GM18909 (cell line): ENCODE data around the gene TSPOAP1.

Source experiments
- ATAC-seq: cut with Tn5 transposase; IDR thresholded peaks from one replicate; pipeline ENCODE4 v1.9.1; 2021; ENCODE audit warnings: mild to moderate bottlenecking; ENCODE audit not compliant: unreplicated experiment, poor library complexity

TSPOAP1 gene

DNA sequence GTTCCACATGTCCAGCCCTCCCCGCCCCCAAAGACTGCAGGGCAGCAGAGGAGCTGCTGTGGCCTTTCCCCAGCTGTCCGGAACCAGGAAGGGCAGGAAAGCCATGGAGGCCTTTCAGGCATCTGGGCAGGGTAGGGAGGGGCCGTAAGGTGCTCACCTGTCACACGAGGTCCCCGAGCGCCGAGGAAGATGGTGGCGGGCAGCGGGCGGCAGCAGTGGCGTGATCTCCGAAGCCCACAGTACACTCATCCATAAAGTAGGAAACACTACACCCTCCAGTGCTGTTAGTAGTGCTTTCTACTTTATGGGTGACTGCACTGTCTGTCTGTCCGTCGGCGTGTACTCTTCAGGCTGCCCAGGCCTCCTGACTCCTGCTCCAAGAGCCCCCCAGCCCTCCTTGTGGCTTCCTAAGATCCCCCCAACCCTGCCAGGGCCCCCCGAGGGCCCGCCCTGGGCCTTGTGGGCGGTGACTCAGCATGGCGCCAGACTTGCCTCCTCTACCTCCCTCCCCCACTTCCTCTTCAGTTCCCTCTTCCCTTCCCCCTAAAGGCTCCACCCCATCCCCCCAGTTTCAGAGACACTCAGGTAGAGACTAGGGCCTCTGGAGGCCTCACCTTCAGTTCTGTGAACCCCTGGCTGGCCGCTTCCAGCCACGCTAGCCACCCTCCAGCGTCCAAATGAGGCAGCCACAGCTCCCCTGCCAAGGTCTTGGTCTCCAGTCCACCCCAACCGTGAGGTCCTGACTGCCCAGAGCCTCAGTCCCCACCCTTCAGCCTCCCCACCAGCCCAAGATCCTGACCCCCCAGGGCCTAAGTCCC lies 2.6 kb upstream of the TSPOAP1 start:
- ATAC-seq = no peak

DNA sequence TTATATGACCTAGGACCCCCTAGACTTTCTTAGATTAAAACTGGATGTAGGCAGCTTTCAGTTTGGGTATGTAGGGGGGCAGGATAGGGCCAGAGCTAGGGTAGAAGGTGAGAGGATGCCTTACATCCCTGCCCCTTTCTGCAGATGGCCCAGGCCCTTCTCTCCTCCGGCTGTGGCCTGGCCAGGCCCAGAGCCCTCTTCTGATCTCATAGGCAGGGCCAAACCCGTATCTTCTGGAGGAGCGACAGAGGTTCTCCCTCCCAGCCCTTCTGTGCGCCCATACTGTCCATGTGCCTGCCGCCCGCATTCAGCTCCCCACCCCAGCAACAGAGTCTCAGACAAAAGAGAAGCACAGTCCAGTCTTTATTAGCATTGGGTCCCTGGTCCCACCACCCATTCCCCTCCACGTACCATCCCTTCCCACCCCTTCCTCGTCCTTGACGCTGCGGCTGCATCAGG lies 2.0 kb upstream of the TSPOAP1 start:
- ATAC-seq = no peak

DNA sequence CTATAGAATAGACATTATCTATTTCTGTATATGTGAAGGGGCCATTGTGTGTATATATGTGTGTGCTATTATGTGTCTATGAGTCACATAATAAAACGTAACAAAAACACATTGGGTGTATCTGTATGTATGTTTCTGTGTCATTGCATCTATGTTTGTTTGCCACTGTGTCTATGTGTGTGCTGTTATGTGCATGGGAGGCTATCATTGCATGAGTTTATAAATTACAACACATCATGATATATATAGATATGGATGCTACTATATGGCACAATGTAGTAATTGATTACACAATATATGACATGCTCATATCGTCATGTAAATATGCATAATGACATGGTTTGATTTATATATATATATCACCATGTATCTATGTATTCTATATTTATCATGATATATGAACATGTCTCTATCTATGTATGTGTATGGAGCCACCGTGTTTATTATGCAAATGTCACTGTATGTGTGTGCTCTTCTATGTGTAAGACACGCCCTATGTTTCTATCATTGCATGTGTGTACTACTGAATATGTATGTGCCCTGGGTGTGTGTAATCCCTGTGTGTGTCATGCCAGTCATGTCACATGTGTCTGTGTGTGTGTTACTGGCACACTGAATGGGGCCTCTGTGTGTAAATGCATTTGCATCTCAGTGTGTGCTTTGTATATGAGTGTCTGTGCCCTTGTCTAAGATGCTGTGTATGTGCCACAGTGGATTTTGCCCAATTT lies 1.4 kb upstream of the TSPOAP1 start:
- peak; percentile 19 for ATAC-seq

DNA sequence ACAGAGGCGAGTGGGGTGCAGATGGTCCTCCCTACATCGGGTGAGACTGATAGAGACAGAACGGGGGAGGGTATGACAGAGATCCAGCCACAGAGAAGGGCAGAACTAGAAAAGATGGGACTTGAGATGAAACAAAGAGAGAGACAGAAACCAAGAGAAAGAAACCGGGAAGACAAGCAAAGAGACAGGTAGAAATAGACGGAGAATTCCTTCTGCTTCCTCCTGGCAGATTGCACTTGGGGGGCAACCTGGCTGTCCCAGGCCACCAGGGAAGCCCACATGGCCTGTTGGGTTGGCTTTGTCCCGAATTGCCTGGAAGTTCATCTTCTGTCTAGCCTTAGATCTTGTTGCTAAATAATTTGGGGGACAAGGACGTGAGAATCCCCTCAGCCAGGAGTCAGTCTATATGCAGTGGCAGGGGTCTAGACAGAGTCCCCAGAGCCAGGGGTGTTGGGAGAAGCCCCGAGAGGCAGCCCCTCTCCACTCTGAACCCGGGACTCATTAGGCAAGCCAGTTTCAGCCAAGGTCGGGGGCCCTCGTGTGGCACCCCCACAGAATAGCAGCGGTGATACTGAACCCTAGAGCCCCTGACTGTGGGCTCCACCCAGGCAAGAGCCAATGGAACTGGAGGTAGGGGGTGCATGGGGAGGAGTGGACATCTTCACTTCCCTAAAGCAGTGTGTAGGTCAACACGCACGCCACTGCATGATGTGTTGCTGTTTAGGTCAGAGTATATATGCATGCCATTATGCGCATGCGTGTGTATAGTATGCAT lies 627 bp upstream of the TSPOAP1 start:
- ATAC-seq = peak; percentile 44

DNA sequence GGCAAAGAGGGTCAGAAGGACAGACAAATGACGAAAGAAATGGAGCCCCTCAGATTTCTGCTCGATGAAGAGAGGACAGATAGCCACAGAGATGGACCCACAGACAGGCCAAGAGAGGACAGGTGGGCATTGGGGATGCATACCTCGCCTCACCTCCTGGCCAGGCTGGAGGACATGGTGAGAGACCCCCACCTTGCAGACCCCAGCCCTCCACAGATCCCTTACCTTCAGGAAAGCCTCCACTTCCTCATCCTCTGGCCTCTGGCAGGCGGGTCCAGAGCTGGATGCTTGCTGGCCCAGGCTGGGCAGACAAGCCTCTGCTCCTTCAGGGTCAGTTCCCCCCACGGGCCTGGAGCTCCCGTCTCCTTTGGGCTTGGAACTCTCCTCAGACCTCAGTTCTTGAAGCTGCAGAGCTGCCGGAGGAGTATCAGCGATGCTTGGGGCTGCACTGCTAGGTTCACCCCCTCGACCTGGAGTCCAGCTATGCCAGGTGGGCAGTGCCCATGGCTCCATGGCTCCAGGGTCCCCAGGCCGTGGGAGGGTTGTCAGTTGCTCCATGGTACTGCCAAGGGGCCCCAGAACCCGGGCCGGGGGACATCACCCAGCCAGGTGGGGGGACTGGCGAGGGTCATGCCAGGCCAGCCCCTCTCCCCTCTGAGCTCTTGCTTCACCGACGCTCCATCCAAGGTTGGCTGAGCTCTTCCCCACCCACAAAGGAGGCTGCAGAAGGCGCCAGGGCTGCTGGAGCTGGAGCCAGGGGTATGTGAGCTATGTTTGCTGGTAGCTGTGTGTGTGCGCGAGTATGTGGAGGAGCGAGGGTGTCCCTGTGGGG lies 1.0 kb downstream of the TSPOAP1 start:
- no peak for ATAC-seq

DNA sequence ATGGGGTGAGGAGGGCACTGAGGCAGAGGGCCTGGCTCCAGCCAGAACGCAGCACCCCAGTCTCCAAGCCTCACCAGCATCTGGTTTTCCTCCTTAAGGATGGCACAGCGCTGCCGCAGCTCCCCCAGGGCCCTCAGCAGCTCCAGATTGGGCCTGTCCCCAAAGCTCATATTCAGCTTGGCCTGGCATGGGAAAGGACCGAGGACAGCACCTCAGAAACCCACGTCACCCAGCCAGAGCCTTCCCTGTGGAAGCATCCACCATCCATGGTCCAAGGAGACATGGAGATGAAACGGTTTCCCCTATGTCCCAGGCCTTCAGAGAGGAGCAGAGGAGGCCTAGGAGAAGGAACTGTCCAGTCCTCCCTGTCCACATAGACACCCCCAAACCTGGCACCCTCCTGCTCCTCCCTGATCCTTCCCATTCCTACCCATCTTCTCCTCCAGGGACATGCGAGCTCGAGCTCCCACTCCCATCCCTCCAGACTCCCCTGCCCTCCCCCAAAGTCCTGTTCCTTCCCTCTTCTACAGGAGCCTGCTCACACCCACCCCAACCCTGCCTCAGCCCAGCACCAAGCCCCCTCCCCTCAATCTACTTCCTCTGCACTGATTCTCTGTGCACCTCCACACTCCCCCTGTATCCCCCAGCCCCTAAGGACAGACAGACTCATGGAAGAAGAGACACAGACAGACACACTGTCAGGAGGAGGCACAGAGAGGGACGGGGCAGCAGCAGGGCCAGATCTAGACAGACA lies 1.8 kb downstream of the TSPOAP1 start:
- ATAC-seq = no peak

DNA sequence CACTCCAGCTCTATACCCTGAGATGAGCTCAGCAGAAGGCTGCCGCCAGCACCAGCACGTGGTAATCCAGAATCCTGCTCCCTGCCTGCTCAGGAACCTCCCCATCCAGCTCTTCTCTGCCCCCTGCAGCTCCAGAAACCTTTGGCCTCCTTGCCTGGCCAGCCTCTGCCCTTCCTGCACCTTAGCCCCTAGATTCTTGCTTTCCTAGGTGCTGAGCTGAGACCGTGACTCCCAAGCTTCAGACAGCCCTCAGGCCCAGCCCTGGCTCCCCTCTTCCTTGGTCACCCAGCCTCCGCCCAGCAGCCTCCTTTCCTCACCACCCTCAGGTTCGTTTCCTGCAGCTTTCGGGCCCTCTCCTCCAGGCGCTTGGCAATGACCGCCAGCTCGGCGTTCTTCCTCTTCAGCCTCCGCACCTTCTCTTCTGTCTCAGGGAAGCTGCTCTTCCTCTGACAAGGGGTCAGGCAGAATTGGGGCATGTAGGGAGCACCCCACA lies 2.6 kb downstream of the TSPOAP1 start:
- no peak for ATAC-seq

DNA sequence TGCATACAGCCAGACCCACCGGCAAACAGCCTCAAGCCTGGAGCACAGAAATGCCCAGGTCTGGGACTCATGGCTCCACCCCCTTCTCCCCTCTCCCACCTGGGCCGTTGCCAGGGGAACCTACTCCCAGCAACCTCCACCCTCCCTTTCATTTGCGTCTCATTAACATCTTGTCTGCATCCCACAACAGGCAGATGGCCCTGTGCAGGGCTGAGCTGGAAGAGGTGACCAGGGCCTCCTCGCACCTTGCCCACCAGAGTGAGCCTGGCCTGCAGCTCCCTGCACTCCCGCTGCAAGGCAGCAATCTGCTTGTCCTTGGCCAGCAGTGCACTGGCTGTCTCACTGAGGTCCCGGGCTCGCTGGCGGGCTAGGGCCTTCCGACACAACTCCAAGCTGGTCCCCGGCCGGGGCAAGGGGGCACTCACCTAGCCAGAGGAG lies 3.3 kb downstream of the TSPOAP1 start:
- no peak for ATAC-seq

DNA sequence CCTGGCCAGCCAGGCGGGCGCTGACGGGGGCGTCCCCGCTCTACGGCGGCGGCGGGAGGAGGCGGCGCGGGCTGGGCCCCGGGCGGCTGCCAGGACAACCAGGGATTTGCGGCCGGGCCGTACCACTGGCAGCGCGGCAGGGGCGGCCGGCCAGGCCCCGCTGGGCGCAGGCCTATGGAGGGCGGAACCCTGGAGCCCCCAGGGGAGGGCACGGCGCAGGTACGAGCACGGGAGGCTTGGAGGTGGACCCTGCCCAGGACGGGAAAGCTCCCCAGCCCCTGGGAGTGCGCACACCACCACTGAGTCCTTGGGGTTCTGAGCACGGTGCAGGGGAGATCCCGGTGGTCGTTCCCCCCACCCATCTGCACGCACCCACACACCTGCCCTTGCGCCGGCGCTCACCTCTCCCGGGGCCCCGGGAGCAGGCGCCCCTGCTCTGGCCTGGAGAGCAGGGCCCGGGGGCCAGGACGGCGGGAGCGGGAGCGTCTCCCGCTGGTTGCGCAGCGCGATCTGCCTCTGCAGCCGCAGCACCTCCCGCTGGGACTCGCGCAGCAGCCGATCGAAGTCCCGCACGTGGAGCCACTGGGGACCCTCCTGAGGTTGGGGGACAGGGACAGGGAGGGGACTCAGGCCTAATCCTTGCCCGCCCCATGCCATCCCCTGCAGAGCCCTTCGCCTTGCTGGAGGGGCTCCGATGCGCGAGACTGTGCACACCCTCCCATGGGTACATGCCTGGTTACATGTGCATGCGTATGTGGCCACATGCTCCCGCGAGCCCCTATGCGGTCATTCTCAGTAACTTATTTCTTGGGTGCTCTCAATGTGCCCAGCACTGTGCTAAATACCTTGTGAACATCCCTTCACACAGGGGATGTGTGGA lies 3.9 kb downstream of the TSPOAP1 start:
- no peak for ATAC-seq

DNA sequence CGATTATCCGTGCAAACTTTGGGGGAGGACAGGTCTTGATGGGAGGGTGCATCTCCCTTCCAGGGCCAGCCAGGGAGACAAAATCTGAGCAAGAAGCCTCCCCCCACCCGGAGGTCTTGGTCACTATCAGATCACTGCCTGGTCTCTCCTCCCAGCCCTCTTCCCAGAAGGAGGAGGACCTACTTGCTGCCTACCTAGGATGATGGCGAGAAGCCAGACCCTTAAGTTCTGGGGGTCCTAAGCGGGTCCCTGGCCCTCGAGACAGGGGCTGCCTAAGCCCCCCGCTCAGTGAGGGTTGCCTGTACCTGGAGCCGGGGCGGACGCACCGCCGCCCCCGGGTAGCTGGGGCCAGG lies 4.6 kb downstream of the TSPOAP1 start:
- ATAC-seq = no peak

DNA sequence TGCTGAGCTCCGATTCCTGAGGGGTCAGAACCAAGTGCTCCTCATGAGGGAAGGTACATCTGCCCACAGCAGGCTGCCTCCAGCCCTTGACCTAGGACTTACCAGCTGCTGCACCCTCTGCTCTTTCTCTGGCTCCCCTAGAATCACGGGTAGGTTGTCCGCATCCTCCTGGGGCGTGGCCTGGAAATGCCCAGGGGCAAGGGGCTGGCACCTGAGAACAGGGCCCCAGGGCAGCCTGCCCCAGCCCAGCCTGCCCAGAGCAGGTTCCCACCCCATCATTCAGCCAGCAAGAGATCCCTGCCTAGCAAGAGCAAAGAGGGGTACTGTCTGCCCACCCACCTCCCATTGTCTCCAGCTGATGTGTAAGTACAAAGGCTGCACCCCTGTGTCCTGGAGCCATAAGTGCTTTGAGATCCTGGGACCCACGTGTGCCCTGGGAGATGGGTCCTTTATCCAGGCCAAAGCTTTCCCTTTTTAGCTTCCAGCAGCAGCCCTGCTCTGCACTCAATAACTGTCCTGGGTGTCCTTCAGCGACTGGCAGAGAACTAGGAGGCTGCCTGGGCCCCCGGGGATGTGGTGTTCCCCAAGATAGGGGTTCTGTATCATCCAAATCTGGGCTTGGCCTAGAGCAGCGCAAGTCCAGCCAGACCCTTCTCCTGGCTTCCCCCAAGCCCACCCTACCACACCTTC lies 5.1 kb downstream of the TSPOAP1 start:
- no peak for ATAC-seq

DNA sequence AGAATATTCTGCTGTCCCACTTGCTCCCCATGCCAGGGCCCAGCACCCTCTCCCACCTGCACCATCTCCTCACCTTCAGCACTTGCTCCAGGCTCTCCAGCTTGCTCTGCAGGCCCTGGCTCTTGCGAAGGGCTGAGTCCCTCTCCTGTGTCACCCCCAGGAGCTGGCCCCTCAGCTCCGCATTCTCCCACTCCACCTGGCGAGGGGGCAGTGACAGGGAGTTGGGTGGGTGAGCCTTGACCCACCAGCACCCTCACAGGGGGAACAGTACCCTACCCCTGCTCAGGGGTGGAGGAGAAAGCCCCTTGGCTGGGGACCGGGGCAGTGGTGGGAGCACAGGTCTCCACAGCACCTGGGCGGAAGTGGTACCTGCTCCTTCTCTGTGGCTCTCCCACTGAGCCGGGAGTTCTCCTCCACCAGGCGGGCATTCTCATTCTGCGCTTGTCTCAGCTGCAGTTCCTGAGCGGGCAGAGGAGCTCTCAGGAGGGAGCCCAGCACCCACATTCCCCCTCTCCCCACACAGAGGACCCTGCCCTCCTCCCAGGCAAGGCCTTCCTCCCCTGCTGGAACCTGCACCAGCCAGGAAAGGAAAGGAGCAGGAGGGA lies 5.9 kb downstream of the TSPOAP1 start:
- ATAC-seq = no peak

DNA sequence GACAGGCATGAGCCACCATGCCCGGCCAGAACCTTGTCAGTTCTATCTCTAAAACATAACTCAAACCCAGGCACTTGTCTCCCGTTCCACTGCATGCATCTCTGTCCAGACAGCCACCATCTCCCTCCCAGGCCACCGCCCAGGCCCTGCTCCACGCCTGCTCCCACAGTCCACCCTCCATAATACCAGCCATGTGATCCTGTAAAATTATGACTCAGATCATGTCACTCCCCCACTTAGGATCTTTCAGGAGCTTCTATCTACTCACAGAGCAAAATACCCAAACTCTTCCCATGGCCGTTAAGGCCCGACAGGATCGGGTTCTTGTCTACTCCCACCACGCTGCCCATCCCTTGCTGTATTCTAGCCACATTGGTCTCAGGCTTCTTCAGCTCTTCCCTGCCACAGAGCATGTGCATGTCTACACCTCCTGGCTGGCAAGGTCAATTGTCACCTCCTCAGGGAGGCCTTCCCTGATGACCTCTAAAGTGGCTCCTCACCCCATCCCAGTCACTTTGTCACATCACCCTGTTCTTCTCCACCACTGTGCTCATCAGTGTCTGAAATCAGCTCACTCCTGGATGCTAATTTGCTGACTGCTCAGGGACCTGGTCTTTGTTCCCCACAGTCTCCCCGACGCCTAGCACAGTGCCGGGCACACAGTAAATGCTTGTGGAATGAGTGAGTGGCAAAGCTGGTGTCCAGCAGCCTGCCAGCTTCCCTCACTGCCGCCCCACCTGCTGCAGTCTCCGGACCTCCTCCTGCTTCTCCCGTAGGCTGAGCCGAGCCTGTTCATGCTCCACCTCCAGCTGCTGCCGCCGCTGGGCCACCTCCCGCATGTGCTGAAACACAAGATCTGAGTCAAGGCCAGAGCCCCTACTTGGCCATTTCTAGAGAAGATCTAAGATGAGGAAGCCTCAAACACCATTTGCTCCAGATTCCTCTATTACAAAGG lies 6.7 kb downstream of the TSPOAP1 start:
- no peak for ATAC-seq

DNA sequence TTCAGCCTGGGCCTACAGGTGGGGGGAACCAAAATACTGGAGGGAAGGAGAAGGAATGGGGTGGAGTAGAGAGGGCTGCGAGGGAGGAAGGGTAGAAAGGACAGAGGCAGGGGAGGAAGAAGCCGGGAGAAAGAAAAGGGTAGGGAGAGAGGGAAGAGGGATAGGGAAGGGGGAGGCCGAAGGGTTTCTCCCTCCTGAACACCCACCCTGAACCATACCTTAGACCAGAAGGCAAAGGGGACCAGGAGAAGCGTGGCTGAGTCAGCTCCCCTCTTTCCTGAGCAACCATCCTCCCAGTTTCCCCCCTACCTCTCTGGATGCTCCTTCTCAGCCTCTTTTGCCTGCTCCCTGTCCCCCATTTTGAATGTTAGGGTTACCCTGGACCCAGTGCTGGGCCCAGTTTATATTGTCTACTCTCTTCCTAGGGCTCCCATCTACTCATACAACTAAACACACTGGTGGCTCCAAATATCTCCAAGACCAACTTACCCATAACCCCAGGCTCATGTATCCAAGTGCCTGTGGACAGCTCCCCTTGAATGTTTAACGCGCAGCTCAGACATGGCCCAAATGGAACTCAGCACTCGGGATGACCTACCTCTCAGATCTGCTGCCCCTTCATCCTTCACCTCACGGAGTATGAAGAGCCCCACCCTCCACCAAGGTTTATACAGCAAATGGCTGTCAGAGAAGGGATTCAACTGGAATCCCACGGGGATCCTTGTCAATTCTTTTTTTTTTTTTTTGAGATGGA lies 7.8 kb downstream of the TSPOAP1 start:
- no peak for ATAC-seq

DNA sequence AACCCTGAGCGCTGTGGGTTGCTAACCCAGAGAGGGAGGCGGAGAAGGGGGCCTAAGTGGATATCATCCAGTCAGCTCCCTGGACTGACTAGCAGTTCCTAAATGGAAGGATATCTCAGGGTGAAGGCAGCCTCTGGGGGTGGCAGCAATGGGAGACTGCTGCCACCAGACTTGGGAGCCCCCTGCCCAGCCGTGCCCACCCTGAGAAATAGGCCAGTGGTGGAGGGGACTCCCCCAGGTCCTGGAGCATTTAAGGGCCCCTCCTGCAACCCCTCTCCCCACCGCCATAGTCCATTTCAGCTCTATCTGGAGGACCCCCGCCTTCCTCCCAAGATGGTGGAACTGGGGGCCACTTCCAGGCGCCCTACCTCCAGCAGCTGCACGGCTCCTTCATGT lies 8.4 kb downstream of the TSPOAP1 start:
- no peak for ATAC-seq
